Middle frontal gyrus (tissue), 1 donor: Measurements from ENCODE around the gene CTDP1.
A peak's percentile ranks its signal among the peaks of the same experiment; 100 is the strongest.
"Not testable (repeated sequence)": the region's sequence is repeated elsewhere in the genome, so short reads cannot be mapped to it uniquely, and the experiment has no call there.

Experiments
- DNase-seq: peaks from one replicate; pipeline ENCODE4 v3.0.0-alpha.2; 2015; ENCODE audit warnings: low spot score; ENCODE audit errors: extremely low spot score

CTDP1 gene

GRCh38 chr18:79682481-79682880 is 2.9 kb downstream of the CTDP1 start:
- DNase-seq, result no peak

DNA sequence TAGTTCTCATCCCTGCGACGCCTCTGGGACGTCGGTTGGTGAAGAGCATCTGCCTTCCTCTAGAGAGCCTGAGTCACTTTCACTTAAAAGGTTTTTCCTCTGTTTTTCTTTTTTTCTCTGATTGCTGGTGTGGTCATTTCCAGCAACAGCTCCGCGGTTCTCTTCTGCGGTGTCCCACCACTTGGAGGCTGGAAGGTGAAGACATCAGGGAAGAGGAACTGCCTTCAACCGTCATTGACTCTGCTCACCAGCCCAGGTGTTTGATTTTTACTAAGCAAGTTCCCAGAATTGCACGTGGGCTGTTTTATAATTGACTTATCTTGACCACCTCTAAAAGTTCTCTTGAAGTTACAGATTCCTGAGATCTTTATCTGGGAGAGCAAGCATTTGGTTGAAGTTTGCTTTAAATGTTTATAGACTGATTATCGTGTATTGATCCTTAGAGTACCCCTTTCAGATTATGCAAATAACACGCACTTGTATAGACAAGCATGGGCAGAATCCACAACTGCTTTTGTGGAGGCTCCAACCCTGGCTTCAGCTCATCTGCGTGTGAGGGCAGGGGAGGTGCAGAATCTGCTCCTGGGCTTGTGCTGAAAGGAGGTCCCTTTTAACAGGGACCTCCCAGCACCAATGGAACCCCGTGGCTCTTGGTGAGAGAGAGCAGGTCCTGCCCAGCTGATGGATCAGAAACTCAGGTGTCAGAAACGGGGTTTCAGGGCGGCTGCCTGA is 3.5 kb downstream of the CTDP1 start:
- no peak for DNase-seq

DNA sequence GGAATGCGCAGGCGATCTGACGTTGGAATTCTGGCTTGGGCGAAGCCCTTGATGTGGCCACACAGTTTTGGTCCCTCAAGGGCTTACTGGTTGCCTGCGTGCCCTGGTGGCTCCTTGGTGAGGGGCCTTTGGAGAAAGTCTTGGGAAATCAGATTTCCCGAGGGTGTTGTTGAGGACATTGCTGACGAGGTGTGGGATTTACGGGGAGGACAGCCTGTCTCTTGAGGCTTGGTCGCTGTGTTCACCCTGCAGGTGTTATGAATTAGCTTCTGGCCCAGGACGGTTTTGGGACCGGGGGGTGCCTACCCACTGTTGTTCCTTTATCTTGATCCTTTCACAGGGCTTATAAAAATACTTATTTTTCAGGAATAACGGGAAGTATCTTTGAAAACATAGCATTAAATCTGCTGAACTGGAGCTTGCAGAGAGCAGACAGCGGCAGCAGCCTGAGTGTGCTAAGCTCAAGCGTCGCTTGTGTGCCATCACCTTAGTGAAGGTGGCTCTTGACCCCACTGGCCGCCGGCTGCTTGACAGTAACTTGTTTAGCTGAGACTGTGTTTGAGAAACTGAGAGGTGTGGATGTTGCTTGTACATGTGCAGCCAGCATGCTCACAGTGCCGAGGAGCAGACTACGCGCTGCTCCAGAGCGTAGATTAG is 4.2 kb downstream of the CTDP1 start:
- DNase-seq, result no peak

GRCh38 chr18:79684283-79684631 is 4.7 kb downstream of the CTDP1 start:
- DNase-seq, result no peak

GRCh38 chr18:79684787-79685186 is 5.2 kb downstream of the CTDP1 start:
- DNase-seq, result no peak

- DNase-seq, result no peak
Observed at GRCh38 chr18:79685281-79685680, 5.7 kb downstream of the CTDP1 start.

- DNase-seq, result no peak
Observed at GRCh38 chr18:79685971-79686370, 6.4 kb downstream of the CTDP1 start.

GRCh38 chr18:79687806-79688205 is 8.2 kb downstream of the CTDP1 start:
- no peak for DNase-seq

DNA sequence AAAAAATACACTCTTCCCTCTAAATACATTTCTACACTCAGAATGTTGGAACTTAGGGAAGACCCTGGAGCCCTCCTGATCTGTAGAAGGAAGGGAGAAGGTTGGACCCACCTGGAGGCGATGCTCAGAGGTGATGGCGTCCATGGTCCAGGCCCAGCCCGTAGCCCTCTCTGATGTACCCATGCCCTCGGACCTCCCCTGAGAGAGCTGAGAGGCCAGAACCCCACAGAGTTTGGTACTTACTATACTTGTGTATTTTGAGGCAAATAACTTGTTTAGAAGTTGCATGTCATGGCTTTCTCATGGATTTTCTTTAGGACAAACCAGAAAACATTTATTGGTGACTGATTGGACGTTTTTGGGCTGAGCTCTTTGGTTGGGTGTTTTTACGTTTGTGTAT is 10.5 kb downstream of the CTDP1 start:
- DNase-seq, result no peak

DNA sequence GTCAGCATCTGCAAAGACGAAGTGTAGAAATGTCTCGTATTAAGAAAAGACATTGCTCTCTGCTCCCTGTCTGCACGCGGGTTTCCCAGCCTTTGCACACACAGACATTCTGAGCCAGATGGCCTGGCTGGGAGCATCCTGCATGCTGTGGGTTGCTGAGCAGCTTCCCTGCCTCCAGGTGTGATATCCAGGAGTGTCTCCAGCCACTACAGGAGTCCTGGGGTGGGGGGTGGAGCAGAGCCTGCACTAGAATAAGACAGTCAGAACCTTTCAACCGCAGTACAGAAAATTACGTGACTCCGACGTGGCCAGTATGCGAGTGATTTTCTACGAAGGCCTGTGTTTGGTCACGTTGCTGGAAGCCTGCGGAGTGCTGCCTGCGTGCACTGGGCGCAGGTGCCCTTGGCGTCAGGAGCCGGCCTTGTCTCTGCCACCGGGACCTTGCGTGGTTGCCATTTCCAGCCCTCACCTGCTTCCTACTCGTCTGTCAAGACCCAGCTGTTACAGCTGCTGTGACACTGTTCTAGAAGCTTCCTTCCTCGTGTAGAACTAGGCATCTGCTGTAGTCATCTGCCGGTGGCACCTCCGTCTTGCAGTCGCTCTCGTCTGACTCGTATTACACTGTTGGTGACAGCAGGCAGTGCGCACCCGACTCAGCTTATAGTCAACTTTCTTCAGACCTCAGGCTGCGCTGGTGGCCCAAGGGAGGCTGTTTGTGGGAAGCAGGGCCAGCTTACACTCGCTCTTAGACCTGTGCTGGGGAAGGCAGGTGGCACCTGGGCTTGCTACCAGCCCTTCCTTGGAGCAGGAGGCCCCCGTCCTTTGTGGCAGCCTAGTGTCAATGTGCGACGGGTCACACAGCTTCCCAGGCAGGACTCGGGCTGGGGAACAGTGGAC is 11.2 kb downstream of the CTDP1 start:
- no peak for DNase-seq

GRCh38 chr18:79692056-79692455 is 12.5 kb downstream of the CTDP1 start:
- DNase-seq, result no peak

- DNase-seq, result no peak
Observed at GRCh38 chr18:79692886-79693285, 13.3 kb downstream of the CTDP1 start.

DNA sequence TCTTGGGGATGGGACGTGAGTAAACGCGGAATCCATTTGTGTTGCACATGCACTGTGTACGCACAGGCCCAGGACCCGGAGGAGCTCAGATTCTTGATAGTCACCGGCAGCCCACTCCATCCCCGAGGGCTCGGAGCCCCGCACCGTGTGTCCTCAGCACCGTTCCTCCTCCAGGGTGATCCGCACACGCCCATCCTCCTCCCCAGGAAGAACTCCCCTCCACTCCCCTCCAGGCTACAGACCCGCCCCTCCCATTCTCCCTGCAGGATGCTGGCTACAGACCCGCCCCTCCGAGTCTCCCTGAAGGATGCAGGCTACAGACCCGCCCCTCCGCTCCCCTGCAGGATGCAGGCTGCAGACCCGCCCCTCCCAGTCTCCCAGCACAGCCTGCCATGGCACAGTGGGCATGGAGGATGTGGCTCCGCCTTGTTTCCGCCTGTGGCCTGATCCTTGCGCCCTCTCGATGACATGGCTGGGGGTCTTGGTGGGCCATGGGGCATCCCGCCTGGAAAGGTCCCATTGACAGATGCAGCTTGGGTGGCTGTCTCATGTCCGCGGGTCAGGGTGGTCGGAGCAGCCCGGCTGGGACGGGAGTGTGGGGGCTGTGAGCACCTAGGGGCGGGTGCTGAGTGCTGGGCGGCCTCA is 14.1 kb downstream of the CTDP1 start:
- DNase-seq, result no peak

GRCh38 chr18:79694206-79694894 is 14.7 kb downstream of the CTDP1 start:
- DNase-seq, result not testable (repeated sequence)

- no peak for DNase-seq
Observed at GRCh38 chr18:79694895-79695213, 15.3 kb downstream of the CTDP1 start.

GRCh38 chr18:79695269-79695668 is 15.7 kb downstream of the CTDP1 start:
- no peak for DNase-seq

DNA sequence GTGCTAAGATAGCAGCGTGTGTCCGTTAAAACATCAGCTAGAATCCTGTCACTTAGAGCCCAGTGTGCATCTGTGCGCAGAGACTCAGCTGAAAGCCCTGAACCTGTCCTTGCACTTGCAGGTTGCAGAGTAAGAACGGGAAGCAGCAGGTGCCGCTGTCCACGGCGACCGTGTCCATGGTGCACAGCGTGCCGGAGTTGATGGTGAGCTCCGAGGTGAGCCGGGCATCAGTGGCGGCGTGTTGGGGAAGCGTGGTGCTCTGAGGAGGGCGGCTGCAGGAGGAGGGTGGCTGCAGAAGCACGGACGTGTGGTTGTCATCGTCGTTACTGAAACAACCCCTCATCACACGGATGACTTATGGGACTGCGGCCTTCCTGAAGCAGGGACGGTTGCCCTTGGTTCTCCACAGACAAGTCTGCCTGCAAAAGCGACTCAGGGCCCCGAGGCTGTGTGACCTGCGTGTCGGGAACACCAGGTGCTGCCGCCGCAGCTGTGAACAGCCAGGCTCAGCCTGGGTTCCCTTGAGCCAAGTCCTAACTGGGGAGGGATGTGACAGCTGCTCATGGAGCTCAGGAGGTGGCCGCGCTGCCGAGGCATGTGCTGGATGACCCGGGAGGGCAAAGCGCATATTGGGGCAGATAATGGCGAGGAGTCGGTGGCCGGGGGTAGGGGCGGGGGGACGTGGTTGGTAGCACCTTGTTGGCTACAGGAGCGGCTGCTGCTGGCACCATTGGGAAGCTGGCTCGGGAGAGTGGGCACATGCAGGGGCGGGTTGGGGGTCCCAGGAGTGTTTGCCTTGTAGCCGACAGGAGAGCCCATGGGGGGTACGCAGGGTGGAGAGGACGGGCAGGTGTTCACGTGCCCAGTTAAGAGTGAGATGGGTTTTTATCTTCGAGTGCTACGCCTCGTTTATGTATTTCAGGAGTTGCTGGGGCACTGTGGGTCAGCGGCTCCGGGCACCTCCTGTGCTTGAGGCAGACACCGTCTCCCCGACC is 16.6 kb downstream of the CTDP1 start:
- no peak for DNase-seq

GRCh38 chr18:79697178-79697577 is 17.6 kb downstream of the CTDP1 start:
- DNase-seq, result no peak

GRCh38 chr18:79697976-79698375 is 18.4 kb downstream of the CTDP1 start:
- DNase-seq, result peak; percentile 30
